ENCODE results near the gene TEX9. TPM values are rescaled to one million over a fixed set of nuclear protein-coding genes. Genes with fewer than 3 reads are reported as not detected.

Gene TEX9
- total RNA-seq, 6 experiments from 2014 or later = 0.31 to 1.4 (median 0.65) TPM

GRCh38 chr15:56339594-56339993 is 25.6 kb upstream of the TEX9 start:
- intact Hi-C loops (cut with DNase I) = no loop called here
- Histone ChIP-seq H3K4me1 (no peaks in the 10 kb centered on the region), H3K4me3 (no peak overlapping the region), H3K36me3 (no peaks in the 10 kb centered on the region), H3K27ac (no peak overlapping the region), H3K9me3 (no peaks in the 10 kb centered on the region), H3K27me3 (no peaks in the 10 kb centered on the region)
- TF ChIP-seq POLR2A (IDR thresholded peaks at IDR 0.05) = no peak
- no peak for TF ChIP-seq CTCF (IDR thresholded peaks at IDR 0.05)
- ATAC-seq (no peak), DNase-seq (no peak)
- WGBS (ENCODE audit: insufficient coverage, low coverage, low lambda C conversion rate, missing lambda C conversion rate) = 82% methylated on average over 4 of the region's 4 CpGs

GRCh38 chr15:56341201-56341600 is 24.0 kb upstream of the TEX9 start:
- no peak for ATAC-seq
- Histone ChIP-seq H3K36me3 (no peaks in the 10 kb centered on the region), H3K27me3 (no peaks in the 10 kb centered on the region), H3K4me3 (no peak overlapping the region), H3K9me3 (no peaks in the 10 kb centered on the region), H3K27ac (no peak overlapping the region), H3K4me1 (no peaks in the 10 kb centered on the region)
- DNase-seq = no peak
- TF ChIP-seq CTCF (IDR thresholded peaks at IDR 0.05) = no peak
- no peak for TF ChIP-seq POLR2A (IDR thresholded peaks at IDR 0.05)
- WGBS (ENCODE audit: insufficient coverage, low coverage, low lambda C conversion rate, missing lambda C conversion rate) = 78% methylated on average over 3 of the region's 3 CpGs
- intact Hi-C loops (cut with DNase I) = no loop called here

- 33% methylated on average over 1 of the region's 1 CpG for WGBS (ENCODE audit: insufficient coverage, low coverage, low lambda C conversion rate, missing lambda C conversion rate)
- DNase-seq = no peak
Measured at GRCh38 chr15:56342653-56343052, 22.6 kb upstream of the TEX9 start.

GRCh38 chr15:56343879-56344278 is 21.3 kb upstream of the TEX9 start:
- H3K36me3 ChIP-seq = no peaks in the 10 kb centered on the region
- no peak for ATAC-seq
- H3K4me3 ChIP-seq = no peak overlapping the region
- no peaks in the 10 kb centered on the region for H3K27me3 ChIP-seq
- intact Hi-C loops (cut with DNase I) = no loop called here
- no peak overlapping the region for H3K27ac ChIP-seq
- DNase-seq = no peak
- TF ChIP-seq POLR2A (IDR thresholded peaks at IDR 0.05) (no peak), CTCF (IDR thresholded peaks at IDR 0.05) (no peak)
- H3K4me1 ChIP-seq = no peaks in the 10 kb centered on the region
- no peaks in the 10 kb centered on the region for H3K9me3 ChIP-seq
- WGBS (ENCODE audit: insufficient coverage, low coverage, low lambda C conversion rate, missing lambda C conversion rate) = 52% methylated on average over 2 of the region's 2 CpGs

More at GRCh38 chr15:56342653-56343052, 22.6 kb upstream of the TEX9 start:
- no peak overlapping the region for H3K4me3 ChIP-seq
- no peak for ATAC-seq
- TF ChIP-seq CTCF (IDR thresholded peaks at IDR 0.05) (no peak), POLR2A (IDR thresholded peaks at IDR 0.05) (no peak)
- intact Hi-C loops (cut with DNase I) = no loop called here
- H3K27me3 ChIP-seq = no peaks in the 10 kb centered on the region
- no peaks in the 10 kb centered on the region for H3K4me1 ChIP-seq
- no peaks in the 10 kb centered on the region for H3K36me3 ChIP-seq
- no peak overlapping the region for H3K27ac ChIP-seq
- no peaks in the 10 kb centered on the region for H3K9me3 ChIP-seq

GRCh38 chr15:56344336-56344735 is 20.9 kb upstream of the TEX9 start:
- WGBS (ENCODE audit: insufficient coverage, low coverage, low lambda C conversion rate, missing lambda C conversion rate) = 76% methylated on average over 2 of the region's 2 CpGs
- Histone ChIP-seq H3K4me1 (no peaks in the 10 kb centered on the region), H3K27ac (no peak overlapping the region)

More at GRCh38 chr15:56344336-56344735, 20.9 kb upstream of the TEX9 start:
- H3K27me3 ChIP-seq = no peaks in the 10 kb centered on the region
- H3K36me3 ChIP-seq = no peaks in the 10 kb centered on the region
- TF ChIP-seq POLR2A (IDR thresholded peaks at IDR 0.05) (no peak), CTCF (IDR thresholded peaks at IDR 0.05) (no peak)
- DNase-seq (no peak), ATAC-seq (no peak)
- intact Hi-C loops (cut with DNase I) = no loop called here
- H3K4me3 ChIP-seq = no peak overlapping the region
- no peaks in the 10 kb centered on the region for H3K9me3 ChIP-seq

Measured in right lobe of liver (tissue), 6 donors.